ENCODE measurements around the gene TMEM95.

TMEM95 gene

DNA sequence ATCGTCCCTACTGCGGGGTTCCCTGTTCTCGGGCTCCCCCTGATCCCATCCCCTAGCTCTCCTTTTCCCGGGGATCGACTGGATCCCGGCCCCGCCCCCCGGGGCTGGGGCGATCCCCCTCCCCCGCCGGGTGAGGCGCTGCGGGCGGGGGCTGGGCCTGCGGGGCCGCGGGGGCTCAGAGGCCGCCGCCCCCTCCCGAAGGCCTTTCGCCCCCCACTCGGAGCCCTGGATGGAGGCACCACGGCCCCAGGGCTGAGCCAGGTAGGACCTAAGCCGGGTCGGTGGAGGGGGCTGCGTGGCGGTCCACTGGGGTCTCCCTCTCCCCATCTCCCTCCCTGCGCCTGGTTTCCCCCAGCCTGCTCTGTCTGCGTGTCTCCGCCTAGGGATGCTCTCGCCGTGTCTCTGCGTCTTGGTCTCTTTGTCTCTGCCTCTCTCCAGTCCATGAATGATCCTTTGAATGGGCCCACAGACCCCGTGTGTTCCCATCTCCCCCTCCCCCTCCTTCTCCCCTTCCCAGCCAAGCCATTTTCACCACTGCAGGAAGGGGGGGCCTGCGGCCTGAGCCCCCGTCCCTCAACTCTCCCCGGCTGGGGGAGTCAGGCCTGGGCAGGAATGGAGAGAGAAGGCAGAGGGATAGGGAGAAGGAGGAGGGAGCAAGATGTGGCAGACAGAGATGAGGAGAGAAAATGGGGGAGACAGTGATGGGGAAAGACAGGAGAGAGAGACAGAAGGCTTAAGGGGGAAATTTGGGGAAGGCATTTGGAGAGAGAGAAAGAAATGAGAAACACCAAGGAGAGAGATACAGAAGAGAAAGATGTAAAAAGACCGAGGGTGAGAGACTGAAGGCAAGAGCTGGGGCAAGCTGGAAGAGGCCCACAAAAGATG is 50.6 kb downstream of the TMEM95 start:
- DNase-seq: no peak

GRCh38 chr17:7406235-7406825 is 51.4 kb downstream of the TMEM95 start:
- no peak for DNase-seq

All from inflammatory macrophage treated with lipopolysaccharide for 1 hour (primary cell).